Neural progenitor cell (in vitro differentiated cells): ENCODE data around the gene RAPGEF5. TPM values are rescaled to one million over a fixed set of nuclear protein-coding genes. Genes with fewer than 3 reads are reported as not detected.
A peak's percentile ranks its signal among the peaks of the same experiment; 100 is the strongest.

Experiments
- DNase-seq: peaks from one replicate; pipeline ENCODE4 v3.0.0-alpha.2; 2016; ENCODE audit warnings: low spot score
- H2AFZ ChIP-seq: fragments of 200-600 bp; sonication (generic); replicated peaks from 2 replicates; pipeline ENCODE4 v1.6.1; 2016; ENCODE audit warnings: antibody characterized with exemption
- H3F3A ChIP-seq: fragments of 200-600 bp; sonication (generic); 2 replicates; pipeline ENCODE4 v1.6.1; 2016; ENCODE audit warnings: antibody characterized with exemption, low read depth
- H3K27ac ChIP-seq: fragments of 200-600 bp; sonication (generic); 2 replicates; pipeline ENCODE4 v1.5.1; 2016; ENCODE audit warnings: mild to moderate bottlenecking
- H3K27me3 ChIP-seq: fragments of 200-600 bp; sonication (generic); 2 replicates; pipeline ENCODE4 v1.6.1; 2016; ENCODE audit warnings: mild to moderate bottlenecking, moderate library complexity
- H3K36me3 ChIP-seq: fragments of 200-600 bp; sonication (generic); 2 replicates; pipeline ENCODE4 v1.5.1; 2016
- H3K4me1 ChIP-seq: fragments of 200-600 bp; sonication (generic); 2 replicates; pipeline ENCODE4 v1.6.1; 2016; ENCODE audit warnings: mixed run types
- H3K4me2 ChIP-seq: fragments of 200-600 bp; sonication (generic); 2 replicates; pipeline ENCODE4 v1.6.1; 2016
- H3K4me3 ChIP-seq: fragments of 200-600 bp; sonication (generic); 2 replicates; pipeline ENCODE4 v1.5.1; 2016
- H3K79me2 ChIP-seq: fragments of 200-600 bp; sonication (generic); 2 replicates; pipeline ENCODE4 v1.6.1; 2016; ENCODE audit warnings: low read depth
- H3K9ac ChIP-seq: fragments of 200-600 bp; sonication (generic); 2 replicates; pipeline ENCODE4 v1.6.1; 2016
- H3K9me3 ChIP-seq: fragments of 200-600 bp; sonication (generic); 2 replicates; pipeline ENCODE4 v1.5.1; 2016; ENCODE audit warnings: low read depth
- H4K20me1 ChIP-seq: fragments of 200-600 bp; sonication (generic); 2 replicates; pipeline ENCODE4 v1.6.1; 2016; ENCODE audit warnings: low read depth
- H3K27ac Mint-ChIP-seq: 3 replicates; pipeline ENCODE4 v1.8.0; 2021; ENCODE audit warnings: mixed read lengths
- H3K27me3 Mint-ChIP-seq: 2 replicates; pipeline ENCODE4 v1.8.0; 2022; ENCODE audit warnings: low read depth, mild to moderate bottlenecking, inconsistent platforms, moderate library complexity, mixed read lengths; ENCODE audit not compliant: insufficient read depth
- H3K36me3 Mint-ChIP-seq: 3 replicates; pipeline ENCODE4 v1.8.0; 2021; ENCODE audit warnings: mixed read lengths
- H3K4me1 Mint-ChIP-seq: 3 replicates; pipeline ENCODE4 v1.8.0; 2021; ENCODE audit warnings: mixed read lengths
- H3K4me3 Mint-ChIP-seq: 3 replicates; pipeline ENCODE4 v1.8.0; 2021; ENCODE audit warnings: mild to moderate bottlenecking, moderate library complexity, mixed read lengths
- H3K9me3 Mint-ChIP-seq: 3 replicates; pipeline ENCODE4 v1.8.0; 2020; ENCODE audit warnings: mixed read lengths
- EZH2 ChIP-seq: fragments of 200-600 bp; sonication (generic); IDR thresholded peaks from 2 replicates; pipeline ENCODE4 v1.6.1; 2017; ENCODE audit warnings: antibody characterized with exemption, mild to moderate bottlenecking, moderate library complexity
- EZH2phosphoT487 ChIP-seq: fragments of 200-600 bp; sonication (generic); IDR thresholded peaks from 2 replicates; pipeline ENCODE4 v1.6.1; 2017; ENCODE audit warnings: antibody characterized with exemption
- total RNA-seq: library from RNA; depleted of rRNA; stranded (reverse); fragments of >200 nt; gene quantifications from 2 replicates; pipeline ENCODE4 v1.2.3, GENCODE V29; 2015; ENCODE audit warnings: low replicate concordance
- TF ChIP-seq, protein P1 (sequence below): fragments of 200-600 bp; sonication (generic); IDR thresholded peaks from 2 replicates; pipeline ENCODE4 v1.5.1; 2017; ENCODE audit warnings: antibody characterized with exemption, mild to moderate bottlenecking

The RAPGEF5 gene, protein sequence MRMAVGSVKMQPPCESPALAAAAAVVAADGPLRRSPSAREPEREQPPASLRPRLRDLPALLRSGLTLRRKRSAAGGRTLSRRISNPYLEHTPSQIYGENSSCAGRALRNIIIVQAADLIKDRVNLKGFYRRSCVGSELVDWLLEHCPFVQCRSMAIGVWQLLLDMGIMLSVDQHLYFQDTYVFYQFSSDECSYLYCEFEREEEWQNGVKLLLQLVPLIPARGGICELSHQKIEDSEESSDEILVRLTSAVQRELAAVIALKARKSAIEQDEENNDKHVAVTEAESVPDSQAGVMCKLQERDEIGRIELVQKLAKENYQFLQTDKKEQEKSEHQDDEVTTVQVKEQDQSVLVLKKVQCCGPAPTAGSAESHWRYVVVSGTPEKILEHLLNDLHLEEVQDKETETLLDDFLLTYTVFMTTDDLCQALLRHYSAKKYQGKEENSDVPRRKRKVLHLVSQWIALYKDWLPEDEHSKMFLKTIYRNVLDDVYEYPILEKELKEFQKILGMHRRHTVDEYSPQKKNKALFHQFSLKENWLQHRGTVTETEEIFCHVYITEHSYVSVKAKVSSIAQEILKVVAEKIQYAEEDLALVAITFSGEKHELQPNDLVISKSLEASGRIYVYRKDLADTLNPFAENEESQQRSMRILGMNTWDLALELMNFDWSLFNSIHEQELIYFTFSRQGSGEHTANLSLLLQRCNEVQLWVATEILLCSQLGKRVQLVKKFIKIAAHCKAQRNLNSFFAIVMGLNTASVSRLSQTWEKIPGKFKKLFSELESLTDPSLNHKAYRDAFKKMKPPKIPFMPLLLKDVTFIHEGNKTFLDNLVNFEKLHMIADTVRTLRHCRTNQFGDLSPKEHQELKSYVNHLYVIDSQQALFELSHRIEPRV
- 4.6 and 5.7 TPM in 2 replicates for total RNA-seq

DNA sequence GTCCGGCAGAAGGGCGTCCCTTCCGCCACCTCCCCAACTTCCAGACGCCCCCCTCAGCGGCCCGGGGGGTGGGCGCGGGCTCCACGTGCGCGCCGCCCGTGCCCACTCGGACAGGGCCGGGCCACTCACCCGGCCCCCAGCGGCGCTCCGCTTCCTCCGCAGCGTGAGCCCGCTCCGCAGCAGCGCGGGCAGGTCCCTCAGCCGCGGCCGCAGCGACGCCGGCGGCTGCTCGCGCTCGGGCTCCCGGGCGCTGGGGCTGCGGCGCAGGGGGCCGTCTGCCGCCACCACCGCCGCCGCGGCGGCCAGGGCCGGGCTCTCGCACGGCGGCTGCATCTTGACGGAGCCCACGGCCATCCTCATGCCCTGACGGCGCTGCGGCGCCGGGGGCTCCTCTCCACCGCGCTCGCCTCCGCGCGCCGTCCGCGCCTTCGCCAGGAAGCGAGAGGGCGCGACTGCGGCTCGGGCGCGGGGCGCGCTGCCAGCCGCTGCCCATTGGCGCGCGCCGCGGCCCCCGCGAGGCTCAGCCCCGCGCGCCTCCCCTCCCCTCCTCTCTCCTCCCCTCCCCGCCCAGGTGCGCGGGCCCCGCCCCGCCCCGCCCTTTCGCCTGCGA lies at the start of gene RAPGEF5:
RAPGEF5 (minus strand) TSS at position 454 of the 610 bp plus-strand sequence; CDS start at position 360, 94 bp downstream.
- peak within 1 kb of the TSS; percentile 57 for H3K4me3 ChIP-seq
- TF ChIP-seq EZH2phosphoT487 (no peak), EZH2 (no peak)
- TF ChIP-seq, protein P1, sequence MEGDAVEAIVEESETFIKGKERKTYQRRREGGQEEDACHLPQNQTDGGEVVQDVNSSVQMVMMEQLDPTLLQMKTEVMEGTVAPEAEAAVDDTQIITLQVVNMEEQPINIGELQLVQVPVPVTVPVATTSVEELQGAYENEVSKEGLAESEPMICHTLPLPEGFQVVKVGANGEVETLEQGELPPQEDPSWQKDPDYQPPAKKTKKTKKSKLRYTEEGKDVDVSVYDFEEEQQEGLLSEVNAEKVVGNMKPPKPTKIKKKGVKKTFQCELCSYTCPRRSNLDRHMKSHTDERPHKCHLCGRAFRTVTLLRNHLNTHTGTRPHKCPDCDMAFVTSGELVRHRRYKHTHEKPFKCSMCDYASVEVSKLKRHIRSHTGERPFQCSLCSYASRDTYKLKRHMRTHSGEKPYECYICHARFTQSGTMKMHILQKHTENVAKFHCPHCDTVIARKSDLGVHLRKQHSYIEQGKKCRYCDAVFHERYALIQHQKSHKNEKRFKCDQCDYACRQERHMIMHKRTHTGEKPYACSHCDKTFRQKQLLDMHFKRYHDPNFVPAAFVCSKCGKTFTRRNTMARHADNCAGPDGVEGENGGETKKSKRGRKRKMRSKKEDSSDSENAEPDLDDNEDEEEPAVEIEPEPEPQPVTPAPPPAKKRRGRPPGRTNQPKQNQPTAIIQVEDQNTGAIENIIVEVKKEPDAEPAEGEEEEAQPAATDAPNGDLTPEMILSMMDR, result no peak
- peaks cover 8% of the 10 kb centered on the region for H4K20me1 ChIP-seq
- H3K27ac Mint-ChIP-seq, result peak within 1 kb of the TSS; percentile 25
- no peaks in the 10 kb centered on the region for H3K36me3 ChIP-seq
- peaks cover 47% of the 10 kb centered on the region for H3K27me3 ChIP-seq
- peak within 1 kb of the TSS; percentile 87 for H3K4me2 ChIP-seq
- H3K9me3 Mint-ChIP-seq, result peaks cover 27% of the 10 kb centered on the region
- H3K4me1 Mint-ChIP-seq, result peaks cover 16% of the 10 kb centered on the region
- H3K79me2 ChIP-seq, result no peaks in the 10 kb centered on the region
- peak within 1 kb of the TSS; percentile 93 for H3K4me3 Mint-ChIP-seq
- DNase-seq, result peak; percentile 75
- peak within 1 kb of the TSS; percentile 76 for H2AFZ ChIP-seq
- H3K36me3 Mint-ChIP-seq, result peaks cover 3% of the 10 kb centered on the region
- H3K27me3 Mint-ChIP-seq, result peaks cover 26% of the 10 kb centered on the region
- H3K4me1 ChIP-seq, result peaks cover 11% of the 10 kb centered on the region
- H3K9me3 ChIP-seq, result no peaks in the 10 kb centered on the region
- H3F3A ChIP-seq, result peaks cover 9% of the 10 kb centered on the region
- H3K9ac ChIP-seq, result no peak within 1 kb of the TSS
- H3K27ac ChIP-seq, result no peak within 1 kb of the TSS

DNA sequence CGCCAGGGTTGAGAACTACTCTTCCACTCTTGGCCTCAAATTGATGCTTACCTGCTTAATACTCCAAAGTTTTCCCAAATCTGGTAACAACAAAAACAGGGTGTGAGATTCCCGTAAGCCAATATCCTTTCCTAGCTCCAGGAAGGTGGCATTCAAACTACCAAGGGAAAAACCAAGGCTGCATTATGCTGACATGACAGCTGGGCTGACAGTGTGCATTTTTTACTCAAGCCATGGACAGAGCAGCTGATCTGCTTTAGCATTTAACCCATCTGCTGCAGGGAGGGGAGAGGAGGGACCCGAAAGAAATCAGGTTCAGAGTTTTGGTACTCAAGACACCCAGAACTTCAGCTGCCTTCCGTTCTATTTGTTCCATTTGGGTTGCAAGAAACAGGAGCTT lies 49.8 kb upstream of the RAPGEF5 start:
- no peaks in the 10 kb centered on the region for H3K36me3 Mint-ChIP-seq
- Histone ChIP-seq H3K27me3 (no peaks in the 10 kb centered on the region), H3F3A (peaks cover 4% of the 10 kb centered on the region), H3K36me3 (no peaks in the 10 kb centered on the region), H3K4me2 (no peak overlapping the region), H3K27ac (no peak overlapping the region), H2AFZ (no peak overlapping the region), H3K79me2 (no peaks in the 10 kb centered on the region), H4K20me1 (no peaks in the 10 kb centered on the region), H3K4me1 (peaks cover 9% of the 10 kb centered on the region), H3K9me3 (no peaks in the 10 kb centered on the region), H3K9ac (no peak overlapping the region), H3K4me3 (no peak overlapping the region)
- TF ChIP-seq, protein P1, result no peak
- TF ChIP-seq EZH2 (no peak), EZH2phosphoT487 (no peak)
- H3K4me3 Mint-ChIP-seq, result no peak overlapping the region
- H3K27me3 Mint-ChIP-seq, result no peaks in the 10 kb centered on the region
- H3K9me3 Mint-ChIP-seq, result no peaks in the 10 kb centered on the region
- no peak overlapping the region for H3K27ac Mint-ChIP-seq
- no peaks in the 10 kb centered on the region for H3K4me1 Mint-ChIP-seq
- no peak for DNase-seq

DNA sequence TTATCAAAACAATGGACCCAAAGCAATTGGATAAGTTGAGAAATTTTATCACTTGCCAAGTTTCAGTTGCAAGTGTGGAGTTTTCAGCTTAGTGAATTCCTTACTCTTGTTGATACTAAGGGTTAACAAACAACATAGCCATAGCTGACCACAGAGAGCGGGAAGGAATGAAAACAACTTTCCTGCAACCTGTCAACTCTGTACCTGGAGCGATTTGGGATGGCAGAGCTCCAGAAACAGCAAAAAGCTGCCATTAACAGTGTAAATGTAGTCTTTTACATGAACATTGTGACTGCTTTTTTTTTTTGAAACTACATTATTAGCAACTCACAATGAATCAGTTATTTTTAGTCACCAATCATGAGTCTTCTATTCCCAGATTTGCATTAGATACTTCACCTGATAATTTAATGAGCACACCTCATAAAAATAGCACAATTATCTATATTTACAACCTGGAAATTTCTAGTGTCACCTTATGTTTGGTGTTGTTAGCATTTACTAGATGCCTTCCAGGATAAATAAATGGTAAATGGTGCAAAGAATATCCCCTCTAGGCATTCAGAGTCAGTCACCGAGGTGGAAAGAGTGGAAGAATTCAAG lies 47.6 kb upstream of the RAPGEF5 start:
- H3K27ac Mint-ChIP-seq, result no peak overlapping the region
- H3K4me3 Mint-ChIP-seq, result no peak overlapping the region
- Histone ChIP-seq H3K36me3 (no peaks in the 10 kb centered on the region), H3K9ac (no peak overlapping the region), H3K4me3 (no peak overlapping the region), H3F3A (no peaks in the 10 kb centered on the region), H3K79me2 (no peaks in the 10 kb centered on the region), H2AFZ (no peak overlapping the region), H3K4me2 (no peak overlapping the region), H3K27ac (no peak overlapping the region), H3K4me1 (peaks cover 4% of the 10 kb centered on the region), H4K20me1 (no peaks in the 10 kb centered on the region), H3K27me3 (no peaks in the 10 kb centered on the region), H3K9me3 (no peaks in the 10 kb centered on the region)
- H3K4me1 Mint-ChIP-seq, result no peaks in the 10 kb centered on the region
- no peaks in the 10 kb centered on the region for H3K9me3 Mint-ChIP-seq
- H3K36me3 Mint-ChIP-seq, result no peaks in the 10 kb centered on the region
- no peaks in the 10 kb centered on the region for H3K27me3 Mint-ChIP-seq
- DNase-seq, result no peak
- TF ChIP-seq EZH2, result no peak
- TF ChIP-seq, protein P1, result no peak
- no peak for TF ChIP-seq EZH2phosphoT487
